GM19099 (cell line): ENCODE results near the gene FGF14.

ENCODE experiments used
- POLR2A ChIP-seq: IDR thresholded peaks from 3 replicates; pipeline ENCODE4 v1.6.1; 2011; ENCODE audit warnings: low read depth; ENCODE audit not compliant: insufficient read length; ENCODE audit errors: extremely low read depth

The FGF14 gene

GRCh38 chr13:102128216-102128810 is 273.5 kb downstream of the FGF14 start:
- no peak for TF ChIP-seq POLR2A

- TF ChIP-seq POLR2A, result no peak
Observed at GRCh38 chr13:102127153-102127552, 274.7 kb downstream of the FGF14 start.

- TF ChIP-seq POLR2A, result no peak
Observed at GRCh38 chr13:102122147-102122546, 279.7 kb downstream of the FGF14 start.

- TF ChIP-seq POLR2A, result no peak
Observed at GRCh38 chr13:102117175-102117831, 284.5 kb downstream of the FGF14 start.

GRCh38 chr13:102103469-102103868 is 298.4 kb downstream of the FGF14 start:
- no peak for TF ChIP-seq POLR2A

- no peak for TF ChIP-seq POLR2A
Observed at GRCh38 chr13:102100234-102100633, 301.6 kb downstream of the FGF14 start.

- TF ChIP-seq POLR2A, result no peak
Observed at GRCh38 chr13:102097708-102098107, 304.1 kb downstream of the FGF14 start.

GRCh38 chr13:102091231-102091630 is 310.6 kb downstream of the FGF14 start:
- no peak for TF ChIP-seq POLR2A

- TF ChIP-seq POLR2A, result no peak
Observed at GRCh38 chr13:102090532-102090931, 311.3 kb downstream of the FGF14 start.

- TF ChIP-seq POLR2A, result no peak
Observed at GRCh38 chr13:102089722-102090121, 312.1 kb downstream of the FGF14 start.

- no peak for TF ChIP-seq POLR2A
Observed at GRCh38 chr13:102089177-102089576, 312.7 kb downstream of the FGF14 start.

GRCh38 chr13:102073251-102073650 is 328.6 kb downstream of the FGF14 start:
- TF ChIP-seq POLR2A, result no peak

GRCh38 chr13:102071711-102072110 is 330.1 kb downstream of the FGF14 start:
- TF ChIP-seq POLR2A, result no peak

- TF ChIP-seq POLR2A, result no peak
Observed at GRCh38 chr13:102055090-102055779, 346.6 kb downstream of the FGF14 start.

- no peak for TF ChIP-seq POLR2A
Observed at GRCh38 chr13:102049853-102050252, 352.0 kb downstream of the FGF14 start.

GRCh38 chr13:102045731-102046130 is 356.1 kb downstream of the FGF14 start:
- TF ChIP-seq POLR2A, result no peak

- no peak for TF ChIP-seq POLR2A
Observed at GRCh38 chr13:102042746-102043145, 359.1 kb downstream of the FGF14 start.

- no peak for TF ChIP-seq POLR2A
Observed at GRCh38 chr13:102041544-102041943, 360.3 kb downstream of the FGF14 start.
